HG02798 (cell line): ENCODE data around the gene ZNF592.
"Not testable (repeated sequence)": the region's sequence is repeated elsewhere in the genome, so short reads cannot be mapped to it uniquely, and the experiment has no call there.

Experiments used
- ATAC-seq: cut with Tn5 transposase; IDR thresholded peaks from one replicate; pipeline ENCODE4 v1.9.1; 2021; ENCODE audit warnings: mild to moderate bottlenecking; ENCODE audit not compliant: unreplicated experiment, poor library complexity

ZNF592 gene

GRCh38 chr15:84747416-84748273 is 747 bp upstream of the ZNF592 start:
- ATAC-seq, result peak; percentile 41

GRCh38 chr15:84749111-84749991 is 959 bp downstream of the ZNF592 start:
- peak; percentile 0 for ATAC-seq

- peak; percentile 18 for ATAC-seq
These were observed 2.2 kb downstream of the ZNF592 start for GRCh38 chr15:84750583-84751092.

- ATAC-seq, result not testable (repeated sequence)
These were observed 3.3 kb downstream of the ZNF592 start for GRCh38 chr15:84751721-84752120.

GRCh38 chr15:84752195-84752594 is 3.8 kb downstream of the ZNF592 start:
- ATAC-seq, result no peak

GRCh38 chr15:84752700-84753099 is 4.3 kb downstream of the ZNF592 start:
- ATAC-seq, result no peak

- not testable (repeated sequence) for ATAC-seq
These were observed 6.5 kb downstream of the ZNF592 start for GRCh38 chr15:84754889-84755288.

GRCh38 chr15:84755736-84756527 is 7.5 kb downstream of the ZNF592 start:
- ATAC-seq, result no peak

- ATAC-seq, result no peak
These were observed 10.6 kb downstream of the ZNF592 start for GRCh38 chr15:84759018-84759417.

- no peak for ATAC-seq
These were observed 11.8 kb downstream of the ZNF592 start for GRCh38 chr15:84760219-84760618.

GRCh38 chr15:84761607-84762131 is 13.3 kb downstream of the ZNF592 start:
- peak; percentile 57 for ATAC-seq

GRCh38 chr15:84762840-84763572 is 14.6 kb downstream of the ZNF592 start:
- no peak for ATAC-seq

GRCh38 chr15:84764585-84764984 is 16.2 kb downstream of the ZNF592 start:
- ATAC-seq, result no peak

GRCh38 chr15:84764989-84765388 is 16.6 kb downstream of the ZNF592 start:
- ATAC-seq, result no peak

- no peak for ATAC-seq
These were observed 17.3 kb downstream of the ZNF592 start for GRCh38 chr15:84765675-84766074.

GRCh38 chr15:84766461-84767035 is 18.2 kb downstream of the ZNF592 start:
- ATAC-seq, result no peak

- no peak for ATAC-seq
These were observed 23.6 kb downstream of the ZNF592 start for GRCh38 chr15:84772031-84772430.

- ATAC-seq, result no peak
These were observed 24.1 kb downstream of the ZNF592 start for GRCh38 chr15:84772467-84772866.

GRCh38 chr15:84773716-84774115 is 25.3 kb downstream of the ZNF592 start:
- ATAC-seq, result no peak
